HG03060 (cell line): ENCODE measurements around the gene DUSP9.

Experiments
- ATAC-seq: cut with Tn5 transposase; IDR thresholded peaks from one replicate; pipeline ENCODE4 v1.9.1; 2021; ENCODE audit warnings: low read depth, moderate number of reproducible peaks; ENCODE audit not compliant: unreplicated experiment

The DUSP9 gene

GRCh38 chrX:153647461-153648357, 706 bp downstream of the DUSP9 start:
- no peak for ATAC-seq

GRCh38 chrX:153648358-153649177, 1.6 kb downstream of the DUSP9 start:
- ATAC-seq = no peak

- no peak for ATAC-seq
Measured at GRCh38 chrX:153649178-153649914, 2.3 kb downstream of the DUSP9 start.

DNA sequence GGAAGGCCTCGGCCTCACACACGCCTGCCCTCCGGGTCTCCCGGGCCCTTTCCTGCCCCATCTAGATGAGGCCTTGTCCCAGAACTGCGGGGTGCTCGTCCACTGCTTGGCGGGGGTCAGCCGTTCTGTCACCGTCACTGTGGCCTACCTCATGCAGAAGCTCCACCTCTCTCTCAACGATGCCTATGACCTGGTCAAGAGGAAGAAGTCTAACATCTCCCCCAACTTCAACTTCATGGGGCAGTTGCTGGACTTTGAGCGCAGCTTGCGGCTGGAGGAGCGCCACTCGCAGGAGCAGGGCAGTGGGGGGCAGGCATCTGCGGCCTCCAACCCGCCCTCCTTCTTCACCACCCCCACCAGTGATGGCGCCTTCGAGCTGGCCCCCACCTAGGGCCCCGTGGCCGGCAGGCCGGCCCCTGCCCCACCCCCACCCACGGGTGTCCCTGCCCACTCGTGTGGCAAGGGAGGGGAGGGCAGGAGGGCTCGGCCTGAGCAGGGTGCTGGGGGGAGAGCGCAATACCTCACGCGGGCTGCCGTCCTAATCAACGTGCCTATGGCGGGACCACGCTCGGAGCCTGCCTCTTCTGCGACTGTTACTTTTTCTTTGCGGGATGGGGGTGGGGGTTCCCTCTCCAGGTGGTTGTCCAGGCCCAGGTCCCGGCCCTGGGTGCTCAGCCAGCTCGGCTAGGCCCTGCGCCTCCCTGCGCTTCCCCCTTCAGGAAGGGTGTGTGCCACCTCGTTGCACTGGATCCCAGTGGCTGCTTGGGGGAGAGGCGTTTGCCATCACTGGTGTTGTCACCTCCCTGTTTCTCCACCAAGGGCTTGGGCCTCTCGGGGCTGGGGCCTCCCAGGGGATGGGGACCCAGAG, 3.1 kb downstream of the DUSP9 start:
- no peak for ATAC-seq

- no peak for ATAC-seq
Measured at GRCh38 chrX:153650959-153651358, 4.0 kb downstream of the DUSP9 start.

GRCh38 chrX:153651540-153652079, 4.6 kb downstream of the DUSP9 start:
- no peak for ATAC-seq

- no peak for ATAC-seq
Measured at GRCh38 chrX:153653556-153653955, 6.6 kb downstream of the DUSP9 start.

GRCh38 chrX:153657161-153657560, 10.2 kb downstream of the DUSP9 start:
- ATAC-seq = no peak

DNA sequence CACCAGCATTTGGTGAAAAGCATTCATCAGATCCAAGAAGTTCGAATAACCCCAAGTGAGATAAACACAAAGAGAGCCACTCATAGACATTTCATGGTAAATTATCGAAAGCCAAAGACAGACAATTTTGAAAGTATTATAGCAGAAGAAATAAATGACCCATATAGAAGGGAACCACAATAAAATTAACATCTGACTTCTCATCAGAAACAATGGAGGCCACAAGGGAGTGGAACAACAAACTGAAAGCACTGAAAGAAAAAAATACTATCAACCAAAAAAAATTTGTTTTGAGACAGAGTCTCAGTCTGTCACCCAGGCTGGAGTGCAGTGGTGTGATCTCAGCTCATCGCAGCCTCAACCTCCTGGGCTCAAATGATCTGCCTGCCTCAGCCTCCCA, 12.3 kb downstream of the DUSP9 start:
- ATAC-seq = no peak

GRCh38 chrX:153662266-153662665, 15.3 kb downstream of the DUSP9 start:
- no peak for ATAC-seq

DNA sequence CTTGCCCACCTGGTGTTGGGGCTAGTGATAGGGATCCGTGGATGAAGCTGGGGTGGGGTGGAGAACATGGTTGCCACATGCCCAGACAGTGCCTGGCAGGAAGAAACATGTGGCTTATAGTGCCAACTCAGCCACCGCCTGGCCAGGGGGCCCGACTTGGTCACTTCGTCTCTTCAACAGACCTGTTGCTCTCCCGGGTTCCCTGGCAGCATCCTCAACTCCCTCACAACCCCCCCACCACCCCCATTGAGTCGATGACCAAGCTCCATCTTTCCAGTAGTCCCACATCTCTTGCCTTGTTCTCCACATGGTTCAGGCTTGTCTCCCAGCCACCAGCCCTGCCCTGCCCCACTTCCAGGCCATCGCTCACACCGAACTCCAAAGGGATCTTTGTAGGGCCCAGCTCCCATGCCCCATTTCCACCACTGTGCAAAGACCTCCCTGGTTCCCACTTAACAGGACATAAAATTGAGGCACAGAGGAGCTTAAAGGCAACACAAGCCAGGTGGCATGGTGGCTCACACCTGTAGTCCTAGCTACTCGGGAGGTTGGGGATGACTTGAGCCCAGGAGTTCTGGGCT, 18.8 kb downstream of the DUSP9 start:
- no peak for ATAC-seq

- ATAC-seq = no peak
Measured at GRCh38 chrX:153667281-153667955, 20.4 kb downstream of the DUSP9 start.

DNA sequence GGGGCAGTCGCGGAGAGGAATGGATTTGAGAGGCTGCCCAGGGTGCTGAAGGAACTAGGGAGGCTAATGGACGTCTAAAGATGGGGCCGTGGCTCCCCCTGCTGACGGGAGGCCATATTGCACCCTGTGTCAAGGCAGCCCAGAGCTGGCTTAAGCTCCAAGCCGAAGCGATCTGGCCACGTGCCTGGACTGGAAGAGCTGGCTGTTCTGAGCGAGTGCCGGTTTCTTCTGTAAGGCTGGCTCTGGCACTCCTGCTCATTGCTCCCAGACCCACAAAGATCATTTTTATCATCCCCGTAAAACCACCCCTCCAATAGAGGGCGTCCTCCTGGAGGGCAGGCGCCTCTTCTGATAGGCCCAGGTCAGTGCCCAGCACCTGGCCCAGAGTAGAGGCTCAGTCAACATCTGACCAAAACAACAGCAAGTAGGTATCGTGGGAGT, 21.0 kb downstream of the DUSP9 start:
- no peak for ATAC-seq

- no peak for ATAC-seq
Measured at GRCh38 chrX:153668423-153669173, 21.6 kb downstream of the DUSP9 start.

DNA sequence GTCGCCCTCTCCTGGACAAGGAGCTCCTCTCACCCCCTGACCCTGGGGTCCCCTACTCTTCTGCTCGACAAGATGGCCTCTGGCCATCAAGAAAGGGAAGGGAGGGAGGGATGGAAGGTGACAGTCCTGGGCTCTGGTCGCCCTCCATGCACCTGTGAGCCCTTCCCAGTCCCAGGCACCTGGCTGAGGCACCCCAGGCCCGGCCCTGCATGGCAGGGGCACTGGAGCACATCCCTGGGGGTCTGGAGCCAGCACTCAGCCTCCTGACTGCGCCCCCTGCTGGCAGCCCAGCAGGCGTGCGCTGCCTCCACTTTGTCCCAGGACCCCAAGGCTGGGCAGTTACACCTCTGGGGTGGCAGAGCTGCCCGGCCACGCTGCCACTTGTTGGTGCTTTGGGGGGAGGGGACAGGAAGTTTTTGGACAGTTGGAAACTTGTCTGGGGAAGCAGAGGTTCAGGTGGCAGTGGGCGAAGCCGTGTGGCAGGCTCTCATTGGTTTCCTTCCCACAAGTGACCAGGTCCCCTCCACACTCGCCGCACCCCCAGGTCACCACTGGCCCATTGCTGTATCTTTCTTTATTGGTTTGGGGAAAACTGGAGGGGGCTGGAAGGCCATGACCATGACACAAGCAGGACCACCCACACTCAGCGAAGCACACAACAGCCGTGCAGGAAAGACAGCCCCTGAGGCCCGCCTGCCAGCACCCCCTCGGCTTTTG, 22.3 kb downstream of the DUSP9 start:
- no peak for ATAC-seq

DNA sequence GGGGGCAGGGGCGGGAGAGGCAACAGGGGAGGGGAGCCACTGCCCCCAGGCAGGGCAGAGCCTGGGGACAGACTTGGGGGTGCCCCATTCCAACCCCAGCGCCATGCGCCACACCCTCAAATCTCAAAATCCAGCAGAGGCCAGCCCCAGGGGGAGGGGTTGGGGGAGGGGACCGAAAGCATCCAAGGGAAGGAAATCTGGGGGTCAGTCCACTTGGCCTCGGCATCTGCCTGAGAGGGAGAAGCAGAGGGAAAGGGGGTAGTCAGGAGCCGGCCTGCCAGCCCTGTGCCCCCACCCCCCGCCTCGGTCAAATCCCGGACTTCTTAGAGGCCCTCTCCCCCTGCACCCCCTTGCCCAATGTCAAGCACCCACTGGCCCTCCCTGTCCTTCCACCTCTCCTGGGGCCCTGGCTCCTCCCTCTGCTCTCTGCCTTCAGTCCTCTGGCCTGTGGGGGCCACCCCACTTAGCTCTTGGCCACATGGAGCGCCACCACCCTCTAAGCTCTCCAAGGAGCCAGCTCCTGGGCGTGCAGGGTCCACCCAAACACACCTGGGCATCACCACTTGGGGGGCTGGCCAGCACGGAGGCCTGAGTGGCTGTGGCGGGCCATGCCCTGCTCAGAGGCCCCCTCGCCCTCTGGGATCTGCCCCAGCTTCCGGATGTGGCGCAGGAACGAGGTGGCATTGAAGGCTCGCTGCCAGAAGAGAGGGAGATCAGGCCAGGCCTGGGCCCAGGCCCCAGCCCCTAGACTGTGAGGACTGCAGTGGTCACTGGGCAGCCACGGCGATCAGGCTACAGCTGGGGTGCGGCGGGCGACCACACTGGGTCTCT, 23.1 kb downstream of the DUSP9 start:
- no peak for ATAC-seq
